Transverse colon (tissue), 4 donors: ENCODE data around the gene HVCN1. TPM values are rescaled to one million over a fixed set of nuclear protein-coding genes. Genes with fewer than 3 reads are reported as not detected.

ENCODE experiments used
- DNase-seq: peaks from one replicate; pipeline ENCODE4 v3.0.0-alpha.2; 2019
- H3K27ac ChIP-seq, 4 donors: fragments of 200-600 bp; sonication (generic); 2 replicates each; pipeline ENCODE4 v1.5.1; 2016 to 2018; ENCODE audit warnings: inconsistent platforms in 4 of 4
- H3K27me3 ChIP-seq: fragments of 200-600 bp; sonication (generic); 2 replicates; pipeline ENCODE4 v1.5.1; 2017; ENCODE audit warnings: inconsistent platforms
- H3K36me3 ChIP-seq, 4 donors: fragments of 200-600 bp; sonication (generic); 2 replicates each; pipeline ENCODE4 v1.5.1; 2017 to 2019; ENCODE audit warnings: inconsistent platforms in 4 of 4
- H3K4me1 ChIP-seq, 4 donors: fragments of 200-600 bp; sonication (generic); 2 replicates each; pipeline ENCODE4 v1.5.1; 2017 to 2020; ENCODE audit warnings: inconsistent platforms in 4 of 4
- H3K4me3 ChIP-seq, 4 donors: fragments of 200-600 bp; sonication (generic); 1 replicate in 1 of 4; 2 replicates in 3 of 4; pipeline versions ENCODE4 v1.5.1 to v1.6.1; 2017 to 2019; ENCODE audit warnings: inconsistent platforms in 4 of 4
- H3K9me3 ChIP-seq, 2 donors: fragments of 200-600 bp; sonication (generic); 2 replicates each; pipeline ENCODE4 v1.5.1; 2017 to 2019; ENCODE audit warnings: inconsistent platforms in 2 of 2
- EP300 ChIP-seq: sonication (generic); formaldehyde crosslinking; IDR thresholded peaks from one replicate; pipeline ENCODE4 v1.6.1; 2017; ENCODE audit warnings: antibody characterized with exemption, low read depth
- POLR2A ChIP-seq: fragments of 450-650 bp; IDR thresholded peaks from one replicate; pipeline ENCODE4 v1.6.1; 2016; ENCODE audit warnings: antibody characterized with exemption, mild to moderate bottlenecking, moderate library complexity
- POLR2AphosphoS5 ChIP-seq, 3 donors: sonication (generic); formaldehyde crosslinking; IDR thresholded peaks; one replicate each; pipeline ENCODE4 v1.6.1; 2016; ENCODE audit warnings: antibody characterized with exemption in 3 of 3
- WGBS, 2 donors: methylation state at CpG; one replicate each; pipeline ENCODE4 v1.1.5; 2018; ENCODE audit warnings: low coverage in 1 of 2; 5-methylcytosine and 5-hydroxymethylcytosine counted together
- in situ Hi-C, 4 donors: fragments of 200-750 bp; cut with MboI; loops; one replicate each; pipeline versions ENCODE4 v1.15.0 to v1.15.1; 2017; ENCODE audit warnings: low sequenced_read_pairs in 3 of 4, low pct_ligation_motif_present in 1 of 4, low pct_unique_long_range_greater_than_20kb in 1 of 4
- intact Hi-C: fragments of 100-400 bp; cut with DNase I; formaldehyde crosslinking; loops from one replicate; pipeline ENCODE4 v1.15.1; 2023; ENCODE audit warnings: low total_unique reads
- total RNA-seq, 4 donors: library from RNA; depleted of rRNA; stranded (reverse); fragments of >200 nt; gene quantifications; one replicate each; pipeline ENCODE4 v1.1.0, GENCODE V29; 2016
- TF ChIP-seq, protein P1 (sequence below), 5 experiments: fragments of 200-600 bp in 3 of 5; fragments of 450-650 bp in 2 of 5; sonication (generic) in 3 of 5; IDR thresholded peaks; 1 replicate in 2 of 5; 2 replicates in 3 of 5; pipeline ENCODE4 v1.5.1; 2016 to 2017; ENCODE audit warnings: antibody characterized with exemption in 5 of 5, inconsistent platforms in 3 of 5, mild to moderate bottlenecking in 2 of 5, moderate library complexity in 1 of 5

The HVCN1 gene
- total RNA-seq, 4 donors from 2014 or later: 3.4 to 7.9 (median 7.3) TPM; not detected in 1

DNA sequence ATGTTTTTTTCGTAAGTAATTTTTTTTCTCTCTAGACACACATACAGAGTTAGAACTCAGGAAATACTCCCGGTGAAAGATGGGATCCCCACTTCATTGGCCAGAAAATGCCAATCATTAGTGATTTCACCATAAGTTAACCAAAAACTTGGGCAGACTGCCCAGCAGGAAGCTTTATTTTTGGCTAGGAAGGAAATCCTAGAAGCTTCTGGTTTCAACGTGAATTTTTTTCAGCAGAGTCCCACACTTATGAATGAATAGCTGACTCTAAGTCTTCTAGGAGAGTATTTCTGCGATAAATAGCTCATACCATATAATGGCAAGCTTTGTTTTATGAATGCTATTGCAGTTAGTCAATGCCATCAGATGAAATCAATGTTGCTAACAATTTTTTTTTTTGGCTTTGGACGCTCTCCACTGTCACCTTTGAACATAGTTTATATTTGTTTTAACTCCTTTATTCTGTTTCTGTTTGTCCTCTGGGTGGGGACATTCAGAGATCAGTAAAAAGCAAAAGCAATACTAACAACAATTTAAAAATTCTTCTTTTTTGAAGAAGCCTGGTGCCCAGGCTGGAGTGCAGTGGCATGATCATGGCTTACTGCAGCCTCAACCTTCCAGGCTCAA is 44.3 kb upstream of the HVCN1 start:
- Histone ChIP-seq H3K27ac (peak overlapping the region; percentile 14 to 38 (median 20)), H3K27me3 (no peaks in the 10 kb centered on the region), H3K4me1 (peaks cover 26 to 63% (median 32%) of the 10 kb centered on the region in 4 donors), H3K4me3 (no peak overlapping the region), H3K9me3 (no peaks in the 10 kb centered on the region), H3K36me3 (peaks cover 0 to 31% (median 11%) of the 10 kb centered on the region in 4 donors)
- intact Hi-C loops (no loop called here), in situ Hi-C loops (loop anchor here in 1 of 4 donors (25.0 kb wide), 1 partner anchor 271 kb away; the partner anchor contains the start of genes ARPC3, FAM216A and GPN3)
- 26 to 38% methylated on average over 5 of the region's 5 CpGs for WGBS, 2 donors
- no peak for TF ChIP-seq EP300
- TF ChIP-seq POLR2A: no peak
- TF ChIP-seq, protein P1, sequence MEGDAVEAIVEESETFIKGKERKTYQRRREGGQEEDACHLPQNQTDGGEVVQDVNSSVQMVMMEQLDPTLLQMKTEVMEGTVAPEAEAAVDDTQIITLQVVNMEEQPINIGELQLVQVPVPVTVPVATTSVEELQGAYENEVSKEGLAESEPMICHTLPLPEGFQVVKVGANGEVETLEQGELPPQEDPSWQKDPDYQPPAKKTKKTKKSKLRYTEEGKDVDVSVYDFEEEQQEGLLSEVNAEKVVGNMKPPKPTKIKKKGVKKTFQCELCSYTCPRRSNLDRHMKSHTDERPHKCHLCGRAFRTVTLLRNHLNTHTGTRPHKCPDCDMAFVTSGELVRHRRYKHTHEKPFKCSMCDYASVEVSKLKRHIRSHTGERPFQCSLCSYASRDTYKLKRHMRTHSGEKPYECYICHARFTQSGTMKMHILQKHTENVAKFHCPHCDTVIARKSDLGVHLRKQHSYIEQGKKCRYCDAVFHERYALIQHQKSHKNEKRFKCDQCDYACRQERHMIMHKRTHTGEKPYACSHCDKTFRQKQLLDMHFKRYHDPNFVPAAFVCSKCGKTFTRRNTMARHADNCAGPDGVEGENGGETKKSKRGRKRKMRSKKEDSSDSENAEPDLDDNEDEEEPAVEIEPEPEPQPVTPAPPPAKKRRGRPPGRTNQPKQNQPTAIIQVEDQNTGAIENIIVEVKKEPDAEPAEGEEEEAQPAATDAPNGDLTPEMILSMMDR (IDR thresholded peaks at IDR 0.05): no peak
- no peak for TF ChIP-seq POLR2AphosphoS5 (IDR thresholded peaks at IDR 0.05)
- no peak for DNase-seq

- WGBS, 2 donors: 62% methylated on average over 3 of the region's 3 CpGs
- H3K27ac ChIP-seq: peak overlapping the region in 3 of 4 donors; percentile 14 to 38 (median 21)
- peaks cover 0 to 32% (median 13%) of the 10 kb centered on the region in 4 donors for H3K36me3 ChIP-seq
- no peak for TF ChIP-seq POLR2AphosphoS5 (IDR thresholded peaks at IDR 0.05)
- no peak for TF ChIP-seq EP300
- TF ChIP-seq, protein P1 (IDR thresholded peaks at IDR 0.05): no peak
- TF ChIP-seq POLR2A: no peak
- in situ Hi-C loops (loop anchor here in 1 of 4 donors (25.0 kb wide), 1 partner anchor 270 kb away; the partner anchor contains the start of genes ARPC3, FAM216A and GPN3), intact Hi-C loops (no loop called here)
- H3K27me3 ChIP-seq: no peaks in the 10 kb centered on the region
- peaks cover 23 to 58% (median 27%) of the 10 kb centered on the region in 4 donors for H3K4me1 ChIP-seq
- H3K4me3 ChIP-seq: no peak overlapping the region
- no peak for DNase-seq
- no peaks in the 10 kb centered on the region for H3K9me3 ChIP-seq
These were observed 43.7 kb upstream of the HVCN1 start for GRCh38 chr12:110732572-110732971.

DNA sequence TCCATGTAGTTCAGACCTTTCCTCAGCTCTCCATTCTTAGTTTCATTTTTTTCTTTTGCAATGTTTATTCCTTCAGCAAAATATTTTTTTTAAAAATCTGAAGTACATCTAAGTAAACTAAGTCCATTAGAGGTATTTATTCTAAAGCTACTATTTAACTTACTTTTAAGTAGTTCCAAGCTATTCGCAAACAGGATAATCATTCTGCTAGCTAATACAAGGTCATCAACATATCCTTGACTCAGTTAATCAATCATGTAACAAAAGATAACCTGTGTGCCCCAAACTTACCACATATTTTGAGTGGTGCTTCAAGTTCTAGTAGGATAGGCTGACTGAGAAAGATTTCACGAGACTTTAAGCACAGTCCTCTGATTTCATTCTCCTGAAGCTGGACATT is 42.6 kb upstream of the HVCN1 start:
- 87 to 100% methylated on average over 1 to 2 of the region's 2 CpGs for WGBS, 2 donors
- in situ Hi-C loops (loop anchor here in 1 of 4 donors (25.0 kb wide), 1 partner anchor 269 kb away; the partner anchor contains the start of genes ARPC3, FAM216A and GPN3), intact Hi-C loops (no loop called here)
- peaks cover 0 to 41% (median 18%) of the 10 kb centered on the region in 4 donors for H3K36me3 ChIP-seq
- no peak for DNase-seq
- TF ChIP-seq, protein P1 (IDR thresholded peaks at IDR 0.05): no peak
- TF ChIP-seq POLR2A (no peak), POLR2AphosphoS5 (IDR thresholded peaks at IDR 0.05) (no peak), EP300 (no peak)
- H3K27me3 ChIP-seq: no peaks in the 10 kb centered on the region
- H3K9me3 ChIP-seq: no peaks in the 10 kb centered on the region
- peaks cover 16 to 58% (median 29%) of the 10 kb centered on the region in 4 donors for H3K4me1 ChIP-seq
- H3K4me3 ChIP-seq: no peak overlapping the region
- no peak overlapping the region for H3K27ac ChIP-seq

GRCh38 chr12:110728628-110729027 is 39.7 kb upstream of the HVCN1 start:
- H3K27ac ChIP-seq: no peak overlapping the region
- 86 to 91% methylated on average over 1 of the region's 1 CpG for WGBS, 2 donors
- no peak for DNase-seq
- intact Hi-C loops: no loop called here
- H3K4me1 ChIP-seq: peaks cover 9 to 33% (median 20%) of the 10 kb centered on the region in 4 donors
- no peaks in the 10 kb centered on the region for H3K9me3 ChIP-seq
- no peaks in the 10 kb centered on the region for H3K27me3 ChIP-seq
- H3K36me3 ChIP-seq: peaks cover 0 to 48% (median 26%) of the 10 kb centered on the region in 4 donors
- H3K4me3 ChIP-seq: no peak overlapping the region
- in situ Hi-C loops: loop anchor here in 1 of 4 donors (25.0 kb wide), 1 partner anchor 266 kb away; the partner anchor contains the start of genes ARPC3, FAM216A and GPN3
- TF ChIP-seq, protein P1 (IDR thresholded peaks at IDR 0.05): no peak
- TF ChIP-seq EP300: no peak
- TF ChIP-seq POLR2AphosphoS5 (IDR thresholded peaks at IDR 0.05): no peak
- no peak for TF ChIP-seq POLR2A
